Measurements from ENCODE around the gene HS3ST3B1.

HS3ST3B1 gene

DNA sequence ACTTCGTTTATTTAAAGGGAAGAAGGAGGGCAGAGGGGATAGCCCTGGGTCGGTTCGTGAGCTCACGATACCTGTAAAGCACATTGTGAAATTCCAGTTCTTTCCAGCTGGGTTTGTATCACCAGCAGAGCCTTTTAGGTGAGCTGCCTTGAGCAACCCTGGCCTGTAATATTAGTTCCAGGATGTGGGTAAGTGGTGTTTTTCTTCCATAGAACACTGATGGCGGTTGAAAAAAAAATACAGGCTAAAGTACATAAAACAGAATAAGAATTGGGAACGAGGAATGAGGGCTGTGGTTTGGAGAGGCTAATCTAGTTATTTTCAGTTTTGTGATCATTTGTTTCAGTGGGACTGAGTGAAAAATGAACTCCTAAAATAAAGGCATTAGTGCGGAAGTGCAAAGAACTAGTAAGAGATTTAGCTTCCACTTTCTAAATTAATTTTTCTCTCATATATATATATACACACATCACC lies 20.6 kb downstream of the HS3ST3B1 start:
- no peak for DNase-seq (ENCODE audit: low read depth)

DNA sequence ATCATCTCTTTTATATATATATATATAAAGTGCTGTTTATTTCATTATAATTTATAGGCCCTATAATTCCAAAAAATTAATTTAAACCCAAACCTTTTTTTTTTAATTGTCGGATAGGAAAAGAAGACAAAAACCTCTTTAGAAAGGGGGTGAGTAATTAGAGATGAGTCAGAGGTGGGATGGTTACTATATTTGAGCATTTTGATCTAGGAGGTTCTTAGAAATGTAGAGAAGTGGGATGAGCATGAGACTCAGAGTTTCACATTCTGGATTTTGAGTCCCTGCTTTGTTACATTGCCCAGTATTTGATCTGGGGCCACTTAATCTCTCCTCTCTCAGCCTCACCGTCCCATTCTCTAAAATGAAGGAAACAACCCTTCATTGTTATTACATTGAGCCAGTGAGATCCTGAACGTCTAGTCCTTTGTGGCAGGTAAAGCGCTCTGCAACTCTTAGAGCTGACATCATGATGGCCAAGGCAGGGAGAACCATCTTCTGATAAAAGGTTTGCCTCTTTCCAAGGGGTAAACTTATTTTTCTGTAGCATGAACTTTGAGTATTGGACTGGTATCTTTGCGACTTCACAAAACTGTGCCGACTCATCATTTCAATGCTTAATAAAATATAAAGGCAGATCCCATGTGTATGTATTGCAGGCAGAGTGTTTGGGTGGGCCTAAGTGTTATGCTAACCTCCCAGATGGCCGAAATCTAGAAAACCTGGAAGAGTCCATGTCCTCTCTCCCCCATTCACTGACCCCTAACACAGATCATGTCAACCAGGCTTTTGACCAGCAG lies 21.3 kb downstream of the HS3ST3B1 start:
- no peak for DNase-seq (ENCODE audit: low read depth)

DNA sequence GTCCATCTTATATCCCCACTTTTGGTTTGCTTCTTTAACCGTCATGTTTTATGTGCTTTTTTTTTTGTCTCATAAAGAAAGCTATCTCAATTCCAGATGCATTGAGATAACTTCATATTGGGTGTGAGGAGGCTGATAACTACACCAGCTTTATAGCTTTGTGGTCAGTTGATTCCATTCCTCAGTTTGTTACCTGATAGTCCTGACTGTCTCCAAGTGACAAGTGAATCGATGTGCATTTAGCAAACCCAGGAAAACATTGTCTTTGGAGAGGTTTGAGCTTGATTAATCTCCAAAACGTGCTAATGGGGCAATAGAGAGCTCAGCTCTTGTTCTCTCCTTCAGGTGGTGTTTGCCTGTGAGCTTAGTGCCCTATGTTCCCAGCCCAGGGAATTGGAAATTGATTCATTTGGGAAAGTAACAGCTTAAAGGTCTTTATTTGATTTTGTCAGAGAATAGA lies 22.7 kb downstream of the HS3ST3B1 start:
- no peak for DNase-seq (ENCODE audit: low read depth)

DNA sequence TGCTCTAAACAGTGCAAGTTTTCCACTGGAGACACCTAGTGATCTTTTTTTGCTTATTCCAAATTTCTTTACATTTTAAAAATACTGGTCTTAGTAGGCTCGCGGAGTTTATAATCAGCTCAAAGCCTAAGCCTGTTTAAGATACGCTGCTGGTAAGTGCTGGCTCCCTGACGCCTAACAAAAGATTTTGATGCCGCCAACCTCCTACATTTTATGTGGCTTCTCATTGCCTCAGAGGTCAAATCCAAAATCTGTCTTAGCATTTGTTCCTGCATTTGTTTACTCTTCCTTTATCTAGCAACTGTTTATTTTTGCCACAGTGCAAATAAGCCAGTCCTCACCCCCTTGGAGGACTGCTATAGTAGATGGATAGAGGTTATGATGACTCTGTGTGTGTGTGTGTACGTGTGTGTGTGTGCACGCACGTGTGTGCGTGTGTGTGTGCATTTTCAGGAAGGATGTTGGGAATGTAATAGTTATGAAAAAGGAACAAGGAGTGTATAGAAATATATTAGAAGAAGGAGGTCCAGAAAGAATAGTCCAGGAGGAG lies 24.8 kb downstream of the HS3ST3B1 start:
- no peak for DNase-seq (ENCODE audit: low read depth)

DNA sequence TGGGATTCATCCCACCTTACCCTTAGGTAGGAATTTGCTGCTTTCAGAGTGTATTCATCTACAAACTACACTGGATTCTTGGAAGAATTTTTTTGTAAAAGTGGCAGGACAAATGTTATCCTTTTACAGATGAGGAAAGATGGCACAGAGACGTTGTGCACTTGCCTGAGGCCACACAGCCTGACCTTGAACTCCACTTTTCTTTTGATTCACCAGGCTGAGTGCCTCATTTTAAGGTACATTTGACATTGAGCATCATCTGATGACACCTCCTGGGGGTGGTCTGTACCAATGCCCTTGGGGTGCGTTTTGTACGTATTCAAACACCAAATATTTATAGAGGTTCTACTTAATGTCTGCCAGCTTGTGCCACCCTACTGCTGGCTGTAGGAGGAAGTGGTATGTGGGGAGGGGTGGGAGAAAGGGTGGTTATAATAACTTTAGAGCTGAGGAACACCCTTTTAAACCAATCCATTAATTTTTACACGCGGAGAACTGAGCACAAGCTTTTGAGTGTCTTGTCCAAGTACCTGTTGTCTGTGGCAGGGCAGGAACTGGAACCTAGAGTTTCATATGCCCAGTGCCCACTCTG lies 29.1 kb downstream of the HS3ST3B1 start:
- DNase-seq (ENCODE audit: low read depth), result no peak

DNA sequence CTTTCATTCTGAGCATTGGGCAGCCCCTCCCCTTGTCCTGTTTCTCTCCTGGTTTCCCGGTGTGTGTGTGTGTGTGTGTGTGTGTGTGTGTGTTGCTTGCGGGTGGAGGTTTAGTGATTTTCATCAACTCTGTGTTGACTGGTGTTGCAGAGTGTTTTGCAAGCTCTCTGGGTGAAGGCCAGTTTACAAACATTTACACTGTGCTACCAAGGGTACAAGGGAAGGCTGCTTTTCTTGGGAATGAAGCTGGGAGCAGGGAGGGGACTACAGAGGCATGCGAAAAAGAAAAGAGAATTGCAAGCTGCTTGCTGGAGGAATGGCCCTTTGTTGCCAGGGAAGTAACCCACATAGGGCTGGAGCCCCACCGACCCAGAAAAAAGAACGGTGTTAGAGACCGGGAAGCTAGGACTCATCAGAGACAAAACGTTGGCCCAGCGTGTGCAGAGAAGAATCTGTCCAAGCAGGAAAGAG lies 29.6 kb downstream of the HS3ST3B1 start:
- no peak for DNase-seq (ENCODE audit: low read depth)

DNA sequence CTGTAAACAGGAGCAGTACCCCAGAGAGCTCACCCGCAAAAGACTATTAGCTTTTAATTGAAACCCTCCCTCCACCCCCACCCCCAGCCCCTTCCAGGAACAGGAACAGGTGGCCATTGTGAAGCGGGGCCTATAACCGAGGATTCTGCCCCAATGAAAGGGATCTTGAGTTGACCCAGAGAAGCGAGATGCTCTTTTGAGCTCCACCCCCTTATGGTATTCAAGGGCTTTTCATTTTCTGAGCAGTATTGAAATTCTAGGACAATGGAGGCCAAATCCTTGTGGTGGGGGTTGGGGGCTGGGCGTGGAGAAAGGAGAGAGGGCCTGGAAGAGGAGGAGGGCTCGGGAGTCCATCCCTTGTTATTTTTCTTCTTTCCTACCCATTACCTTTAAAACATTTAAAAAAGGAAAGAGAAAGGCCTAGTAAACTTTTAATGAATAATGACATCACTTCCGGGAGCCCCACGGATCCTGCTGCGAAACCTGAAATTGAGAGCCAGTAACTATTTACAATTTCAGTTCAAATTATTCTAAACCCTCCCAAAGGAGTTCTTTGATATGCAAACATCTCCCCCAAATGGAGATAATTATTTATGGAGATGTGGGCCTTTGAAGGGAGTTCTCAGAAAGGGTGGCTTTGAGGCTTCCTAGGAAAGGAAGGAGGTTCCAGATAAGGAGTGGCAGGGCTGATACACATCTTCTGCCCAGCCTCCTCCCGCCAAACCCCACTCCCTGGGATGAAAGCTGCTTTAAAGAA lies 30.5 kb downstream of the HS3ST3B1 start:
- no peak for DNase-seq (ENCODE audit: low read depth)

DNA sequence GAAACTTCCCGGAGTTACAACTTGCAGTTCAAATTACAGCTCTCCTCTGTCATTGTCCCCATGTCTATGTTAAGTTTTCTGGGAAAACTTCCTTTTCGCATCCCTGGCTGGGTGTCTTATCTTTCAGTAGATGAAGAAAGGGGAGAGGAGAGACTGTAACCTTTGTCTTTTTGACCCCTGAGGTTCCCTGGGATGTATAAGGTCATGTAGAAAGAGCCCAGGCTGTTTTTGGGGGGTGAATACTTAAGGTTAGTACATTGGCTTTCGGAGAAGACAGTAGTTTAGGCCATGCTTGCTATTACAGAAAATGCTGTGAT lies 31.1 kb downstream of the HS3ST3B1 start:
- no peak for DNase-seq (ENCODE audit: low read depth)

DNA sequence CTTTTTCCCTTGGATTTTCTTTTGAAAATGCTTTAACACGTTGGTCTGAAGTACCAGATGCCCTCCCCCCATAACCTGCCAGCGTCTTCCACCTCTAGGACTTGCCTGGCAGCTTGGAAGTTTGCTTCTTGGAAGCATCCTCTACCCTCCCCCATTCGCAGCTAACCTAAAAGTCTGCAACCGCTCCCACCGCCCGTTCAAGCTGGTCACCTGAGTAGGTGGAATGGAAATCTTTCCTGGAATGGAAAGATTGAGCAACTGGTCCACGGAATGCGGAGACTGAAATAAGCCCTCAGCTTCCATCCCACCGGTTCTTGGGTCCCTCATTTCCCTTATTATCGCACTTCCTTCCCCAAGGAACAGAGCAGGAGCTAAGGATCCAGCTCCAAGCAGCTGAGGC lies 31.4 kb downstream of the HS3ST3B1 start:
- no peak for DNase-seq (ENCODE audit: low read depth)

DNA sequence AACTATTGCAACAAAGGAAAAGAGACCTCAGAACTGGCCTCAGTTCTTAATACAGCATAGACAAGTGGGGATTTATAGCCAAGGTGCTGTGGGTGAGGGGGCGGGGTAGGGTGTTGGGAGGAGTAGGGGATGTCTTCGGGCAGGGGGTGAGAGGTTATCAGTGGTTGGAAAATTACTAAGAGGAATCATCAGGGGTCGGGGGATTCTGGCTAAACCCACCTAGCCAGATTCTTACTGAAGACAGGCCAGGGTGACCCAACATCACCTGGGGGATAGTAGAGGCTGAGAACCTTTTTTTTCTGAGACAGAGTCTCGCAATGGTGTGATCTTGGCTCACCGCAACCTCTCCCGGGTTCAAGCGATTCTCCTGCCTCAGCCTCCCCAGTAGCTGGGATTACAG lies 32.6 kb downstream of the HS3ST3B1 start:
- no peak for DNase-seq (ENCODE audit: low read depth)

DNA sequence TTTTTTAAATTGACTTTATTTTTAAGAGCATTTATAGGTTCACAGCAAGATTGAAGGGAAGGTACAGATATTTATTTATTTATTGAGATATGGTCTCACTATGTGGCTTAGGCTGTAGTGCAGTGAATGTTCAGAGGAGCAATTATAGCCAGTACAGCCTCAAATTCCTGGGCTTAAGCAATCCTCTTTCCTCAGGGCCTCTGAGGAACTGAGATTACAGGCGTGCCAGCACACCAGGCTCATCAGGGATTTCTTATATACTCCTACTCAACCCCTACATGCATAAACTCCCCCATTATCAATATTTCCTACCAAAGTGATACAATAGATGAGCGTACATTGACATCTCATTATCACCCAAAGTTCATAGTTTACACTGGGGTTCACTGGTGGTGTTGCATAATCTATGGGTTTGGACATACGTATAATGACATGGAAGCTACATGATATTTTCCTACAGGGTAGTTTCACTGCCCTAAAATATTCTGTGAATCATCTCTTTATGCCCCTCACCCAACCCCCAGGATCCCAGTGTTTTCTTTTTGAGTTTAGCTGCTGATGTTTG lies 33.5 kb downstream of the HS3ST3B1 start:
- no peak for DNase-seq (ENCODE audit: low read depth)

DNA sequence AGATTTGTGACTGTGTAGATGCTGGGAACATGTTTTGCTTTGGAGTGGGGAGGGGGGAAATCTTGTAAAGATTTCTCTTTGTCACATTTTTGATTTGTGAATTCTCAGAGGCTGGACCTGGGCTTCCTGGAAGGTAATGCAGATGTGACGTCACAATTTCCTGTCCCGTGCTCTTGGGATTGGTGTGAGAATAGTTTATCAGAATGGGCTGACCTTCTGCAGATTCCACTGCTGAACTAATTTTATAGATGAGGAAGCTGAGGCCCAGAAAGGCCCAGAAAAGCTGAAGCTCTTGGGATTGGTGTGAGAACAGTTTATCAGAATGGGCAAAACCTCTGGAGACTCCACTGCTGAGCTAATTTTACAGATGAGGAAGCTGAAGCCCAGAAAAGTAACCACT lies 34.0 kb downstream of the HS3ST3B1 start:
- no peak for DNase-seq (ENCODE audit: low read depth)

DNA sequence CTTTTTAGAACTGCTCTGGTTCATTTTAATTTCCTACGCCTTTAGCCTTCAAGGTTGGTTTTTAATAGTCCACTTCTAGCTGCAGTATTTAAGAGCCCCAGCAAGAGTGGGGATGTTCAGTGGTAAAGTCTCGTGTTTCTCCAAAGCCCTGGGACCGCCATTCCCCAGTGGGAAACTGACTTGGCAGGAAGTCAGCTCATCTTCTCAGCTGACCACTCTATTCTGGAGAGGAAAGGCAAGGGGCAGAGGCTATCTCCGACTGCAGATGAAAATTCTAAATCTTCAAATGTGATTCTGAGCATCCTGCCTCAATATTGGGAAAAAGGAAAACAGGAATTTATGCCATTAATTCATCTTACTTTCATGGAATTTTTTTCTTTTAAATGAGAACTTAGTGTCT lies 35.5 kb downstream of the HS3ST3B1 start:
- DNase-seq (ENCODE audit: low read depth), result no peak

DNA sequence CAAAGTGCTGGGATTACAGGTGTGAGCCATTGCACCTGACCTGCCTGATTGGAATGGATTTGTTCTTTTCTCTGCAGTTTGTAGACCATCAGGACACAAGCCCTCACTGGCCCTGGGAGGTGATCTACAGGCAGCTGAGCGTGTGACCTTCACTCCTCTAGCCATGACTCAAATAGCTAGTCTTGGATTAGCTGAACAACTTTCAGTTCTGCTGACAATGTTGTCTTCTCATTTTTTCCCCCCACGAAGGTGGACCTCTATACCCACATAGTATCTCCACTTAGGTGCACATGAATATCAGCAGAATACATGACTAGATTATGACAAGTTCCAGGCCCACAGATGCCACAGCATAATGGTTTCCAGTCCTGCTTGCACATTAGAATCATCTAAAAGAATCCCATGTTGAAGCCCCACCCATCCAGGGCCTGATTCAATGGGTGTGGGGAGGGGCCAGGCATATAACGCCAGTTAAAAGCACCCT lies 36.8 kb downstream of the HS3ST3B1 start:
- peak; percentile 55 for DNase-seq (ENCODE audit: low read depth)

DNA sequence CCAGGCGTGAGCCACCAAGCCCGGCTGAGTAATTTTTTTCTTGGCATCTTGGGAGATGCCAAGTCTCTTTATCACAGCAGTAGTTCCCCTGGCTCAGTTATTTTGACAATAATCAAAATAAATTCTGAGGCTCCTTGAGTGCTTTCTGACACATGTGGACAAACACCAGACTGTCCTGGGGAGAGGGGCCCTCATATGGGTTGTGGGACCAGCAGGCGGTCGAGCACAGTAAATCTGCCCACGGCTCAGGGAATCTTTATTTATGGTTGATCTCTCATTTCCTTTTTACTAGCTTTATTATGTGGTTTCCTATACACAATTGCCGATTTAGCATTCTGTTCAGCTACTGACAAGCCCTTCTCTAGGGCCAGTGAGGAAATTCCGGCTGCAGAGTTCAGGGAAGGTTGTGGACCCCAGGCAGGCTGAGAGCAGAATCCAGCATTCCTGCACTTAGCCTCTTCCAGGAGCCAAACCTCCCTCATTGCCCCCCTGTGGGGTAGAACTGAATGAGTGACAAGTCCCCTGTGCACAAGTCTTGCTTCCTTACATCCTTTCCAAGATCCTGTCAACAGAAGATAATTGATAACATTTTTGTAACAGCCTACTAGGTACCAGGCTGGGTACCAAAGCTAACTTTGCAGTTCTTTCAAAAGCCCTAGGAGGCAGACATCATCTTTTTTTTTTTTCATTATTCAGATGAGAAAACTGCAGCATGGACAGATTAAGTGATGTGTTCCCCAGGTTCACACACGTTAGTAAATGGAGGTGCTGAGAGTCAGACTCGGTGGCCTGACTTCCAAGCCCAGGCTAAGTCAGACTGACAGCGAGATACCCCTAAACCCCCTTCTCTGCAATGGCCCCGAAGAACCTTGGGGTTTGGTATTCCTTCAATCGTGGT lies 40.2 kb downstream of the HS3ST3B1 start:
- DNase-seq (ENCODE audit: low read depth), result no peak

DNA sequence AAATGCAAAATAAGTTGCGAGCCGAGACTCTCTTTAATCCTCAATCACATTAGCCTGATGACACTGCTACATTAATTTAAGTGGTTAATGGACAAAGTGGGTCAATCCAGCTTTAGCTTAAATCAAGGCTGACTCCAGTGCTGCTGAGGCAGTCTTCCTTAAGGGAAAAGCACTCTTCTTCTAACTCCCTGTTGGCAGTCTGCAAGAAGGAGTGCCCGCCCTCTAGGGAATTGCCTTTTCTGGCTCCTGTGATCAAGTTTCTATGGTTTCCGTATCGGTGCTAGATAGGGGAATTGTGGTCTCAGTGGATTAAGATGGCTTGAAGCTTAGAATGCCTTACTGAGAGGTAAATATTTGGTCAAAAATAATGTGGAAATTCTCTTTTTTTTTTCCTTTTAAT lies 41.0 kb downstream of the HS3ST3B1 start:
- DNase-seq (ENCODE audit: low read depth), result no peak

DNA sequence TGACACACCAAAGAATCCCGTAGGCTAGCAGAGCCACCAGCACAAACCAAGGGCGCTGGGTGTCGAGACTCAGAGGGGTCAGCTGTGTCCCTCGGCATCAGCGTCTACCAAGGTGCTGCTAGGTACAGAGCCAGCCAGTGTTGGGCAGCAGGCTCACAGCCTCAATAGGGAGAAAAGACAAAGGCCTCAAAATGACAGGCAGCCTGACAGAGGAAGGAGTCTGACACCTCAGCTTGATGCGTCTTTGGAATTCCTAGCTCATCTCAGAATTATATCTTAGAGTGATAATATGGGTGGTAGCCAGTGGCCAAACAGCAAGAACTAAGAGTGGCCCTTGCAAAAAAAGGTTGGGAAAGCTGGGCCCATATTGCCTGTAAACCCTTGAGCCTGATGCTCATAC lies 45.9 kb downstream of the HS3ST3B1 start:
- DNase-seq (ENCODE audit: low read depth), result no peak

DNA sequence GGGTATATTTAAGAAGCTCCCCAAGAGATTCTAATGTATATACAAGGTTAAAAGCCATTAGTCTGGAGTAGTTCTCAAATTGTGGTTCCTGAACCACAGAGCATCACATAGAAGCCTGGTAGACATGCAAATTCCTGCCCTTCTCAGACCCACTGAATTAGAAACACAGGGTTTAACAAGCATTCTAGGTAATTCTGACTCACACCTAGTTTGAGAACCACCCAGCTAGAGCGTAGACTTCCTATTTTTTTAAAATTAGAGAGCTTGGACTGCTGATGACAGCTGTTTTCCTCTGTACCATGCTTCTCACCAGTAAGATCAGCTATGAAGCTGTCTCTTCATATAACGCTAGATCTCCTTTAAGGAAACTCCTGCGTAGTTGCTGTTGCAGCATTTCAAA lies 50.6 kb downstream of the HS3ST3B1 start:
- DNase-seq (ENCODE audit: low read depth), result no peak

DNA sequence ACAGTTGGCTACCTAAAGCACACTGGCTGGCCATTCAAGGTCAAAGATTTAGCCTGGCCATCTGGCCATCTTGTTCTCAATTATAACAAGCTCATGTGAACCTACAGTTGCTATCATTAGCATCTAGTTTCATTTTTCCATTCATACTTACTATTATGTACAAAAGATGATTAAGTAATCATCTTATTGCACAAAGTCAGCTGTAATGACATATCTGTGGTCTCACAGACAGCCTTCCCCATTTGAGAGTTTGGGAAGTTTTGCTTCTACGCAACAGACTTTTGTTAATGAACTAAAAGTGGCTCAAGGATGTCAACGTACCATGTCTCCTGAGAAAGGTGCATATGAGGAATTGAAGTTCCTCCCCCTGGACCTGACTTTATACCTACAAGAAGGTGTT lies 51.3 kb downstream of the HS3ST3B1 start:
- DNase-seq (ENCODE audit: low read depth), result no peak

DNA sequence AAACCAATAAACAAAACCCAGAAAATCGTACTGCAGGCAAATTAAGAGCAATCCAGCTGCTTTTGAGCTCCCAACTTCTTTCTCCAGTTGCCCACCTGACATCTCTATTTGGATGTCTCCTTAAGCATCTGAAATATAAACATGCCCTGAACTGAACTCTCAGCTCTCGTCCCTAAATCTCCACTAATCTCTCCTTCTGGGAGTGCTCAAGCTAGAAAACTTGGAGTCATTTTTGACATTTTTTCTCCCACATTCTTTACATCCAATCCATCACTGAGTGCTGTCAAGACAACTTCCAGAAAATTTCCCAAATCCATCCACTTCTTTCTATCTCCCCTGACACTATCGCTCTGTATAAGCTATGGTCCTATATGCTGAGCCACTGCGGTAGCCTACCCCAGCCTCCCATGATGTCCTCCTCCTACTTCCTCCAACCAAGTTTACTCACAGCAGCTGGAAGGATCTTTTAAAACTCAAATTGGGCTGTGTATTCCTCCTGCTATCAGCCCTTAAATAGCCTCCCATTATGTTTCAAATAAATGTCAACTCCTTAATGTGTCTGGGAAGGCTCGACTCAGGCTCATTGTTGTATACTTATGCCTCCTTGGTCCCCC lies 53.1 kb downstream of the HS3ST3B1 start:
- DNase-seq (ENCODE audit: low read depth), result no peak

DNA sequence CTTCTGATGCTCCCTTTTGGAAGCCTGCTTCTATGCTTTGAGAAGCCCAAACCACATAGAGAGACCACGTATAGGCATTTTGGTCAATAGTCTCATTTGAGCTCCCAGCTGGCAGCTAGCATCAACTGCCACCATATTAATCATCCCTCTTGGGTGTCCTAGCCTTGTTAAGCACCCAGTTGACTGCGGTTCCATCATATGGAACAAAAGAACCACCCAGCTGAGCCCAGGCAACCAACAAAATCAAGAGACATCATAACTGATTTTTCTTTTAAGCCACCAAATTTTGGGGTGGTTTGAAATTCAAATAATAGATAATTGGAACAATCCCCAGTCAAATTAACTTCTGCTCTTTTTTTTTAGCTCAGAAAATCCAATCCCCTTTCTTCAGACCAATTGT lies 53.9 kb downstream of the HS3ST3B1 start:
- no peak for DNase-seq (ENCODE audit: low read depth)

All from stimulated activated CD8-positive, alpha-beta memory T cell treated with anti-CD3 and anti-CD28 coated beads, Interleukin-4, amount 100 ng/mL, for 24 hours (primary cell).